Spleen (tissue), 11 donors: Measurements from ENCODE around the gene GABRB1. TPM values are rescaled to one million over a fixed set of nuclear protein-coding genes. Genes with fewer than 3 reads are reported as not detected.

Experiments used
- DNase-seq: peaks from one replicate; pipeline ENCODE4 v3.0.0-alpha.2; 2020
- H3K27ac ChIP-seq, 8 donors: fragments of 200-600 bp; sonication (generic) in 7 of 8; 1 replicate in 4 of 8; 2 replicates in 4 of 8; pipeline versions ENCODE4 v1.5.0 to v1.8.0; 2016 to 2021; ENCODE audit warnings: inconsistent platforms in 4 of 8, mild to moderate bottlenecking in 4 of 8, moderate library complexity in 1 of 8
- H3K27me3 ChIP-seq, 7 donors: fragments of 200-600 bp; sonication (generic) in 6 of 7; replicated peaks in 1 of 7; 1 replicate in 4 of 7; 2 replicates in 3 of 7; pipeline versions ENCODE4 v1.5.0 to v1.8.0; 2016 to 2021; ENCODE audit warnings: inconsistent platforms in 3 of 7, mild to moderate bottlenecking in 1 of 7
- H3K36me3 ChIP-seq, 6 donors: fragments of 200-600 bp; sonication (generic) in 5 of 6; 1 replicate in 4 of 6; 2 replicates in 2 of 6; pipeline versions ENCODE4 v1.5.0 to v1.8.0; 2016 to 2021; ENCODE audit warnings: inconsistent platforms in 2 of 6
- H3K4me1 ChIP-seq, 6 donors: fragments of 200-600 bp; sonication (generic) in 5 of 6; 1 replicate in 3 of 6; 2 replicates in 3 of 6; pipeline versions ENCODE4 v1.5.0 to v1.8.0; 2016 to 2021; ENCODE audit warnings: inconsistent platforms in 3 of 6
- H3K4me3 ChIP-seq, 8 donors: fragments of 200-600 bp; sonication (generic) in 7 of 8; 1 replicate in 4 of 8; 2 replicates in 4 of 8; pipeline versions ENCODE4 v1.5.0 to v1.8.0; 2016 to 2021; ENCODE audit warnings: inconsistent platforms in 4 of 8, mild to moderate bottlenecking in 4 of 8, moderate library complexity in 2 of 8
- H3K9me3 ChIP-seq, 8 donors: fragments of 200-600 bp; sonication (generic) in 7 of 8; 1 replicate in 4 of 8; 2 replicates in 4 of 8; pipeline versions ENCODE4 v1.5.0 to v1.8.0; 2016 to 2021; ENCODE audit warnings: inconsistent platforms in 4 of 8
- POLR2A ChIP-seq, 3 donors: fragments of 450-650 bp; IDR thresholded peaks; one replicate each; pipeline ENCODE4 v1.5.1; 2017; ENCODE audit warnings: antibody characterized with exemption in 3 of 3, mild to moderate bottlenecking in 1 of 3
- POLR2AphosphoS5 ChIP-seq, 3 donors: sonication (generic); formaldehyde crosslinking; IDR thresholded peaks; one replicate each; pipeline ENCODE4 v1.5.1; 2017; ENCODE audit warnings: antibody characterized with exemption in 3 of 3
- WGBS, 5 donors: extraction: QIAGEN DNeasy Blood & Tissue Kit in 3 of 5; methylation state at CpG; one replicate each; pipeline versions ENCODE4 v1.1.5 to v1.1.7; 2013 to 2018; 5-methylcytosine and 5-hydroxymethylcytosine counted together
- intact Hi-C: fragments of 100-400 bp; cut with DNase I; formaldehyde crosslinking; loops from one replicate; pipeline ENCODE4 v1.15.0; 2023; ENCODE audit warnings: low total_unique reads
- polyA plus RNA-seq, 3 donors: library from polyadenylated mRNA; stranded (reverse); fragments of 200-250 nt; gene quantifications; one replicate each; pipeline ENCODE4 v1.2.1, GENCODE V29; 2013
- total RNA-seq, 7 donors: library from RNA; depleted of rRNA in 3 of 7; stranded (reverse); fragments of >200 nt in 3 of 7; fragmentation: NEBNext Ultra II Directional in 4 of 7; extraction: Animal tissue kit (Norgen Biotek cat#: 25700) in 4 of 7; gene quantifications; one replicate each; pipeline versions ENCODE4 v1.1.0 to v1.2.1, GENCODE V29; 2016 to 2021
- TF ChIP-seq, protein P1 (sequence below), 11 experiments: fragments of 200-600 bp in 7 of 11; fragments of 450-650 bp in 4 of 11; sonication (generic) in 4 of 11; IDR thresholded peaks in 8 of 11; conservative IDR thresholded peaks in 3 of 11; 1 replicate in 7 of 11; 2 replicates in 4 of 11; pipeline versions ENCODE4 v1.4.0 to v1.8.0; 2016 to 2021; ENCODE audit warnings: antibody characterized with exemption in 11 of 11, inconsistent platforms in 4 of 11, mild to moderate bottlenecking in 1 of 11
- donor health status: healthy with polysubstance abuse.
- donor health status: DM: no; HTN: no; CAD: no; lungs with moderate emphysema.
- donor health status: DM: no; HTN: no; CAD: no.
- donor health status: Bipolar disorder and iron deficiency.
- donor health status: healthy.
- donor health status: DM: no; HTN: no; CAD: no.
- donor health status: DM: yes; HTN: yes; CAD: no.

GABRB1 gene
- total and polyA plus RNA-seq, 10 donors, result not detected

DNA sequence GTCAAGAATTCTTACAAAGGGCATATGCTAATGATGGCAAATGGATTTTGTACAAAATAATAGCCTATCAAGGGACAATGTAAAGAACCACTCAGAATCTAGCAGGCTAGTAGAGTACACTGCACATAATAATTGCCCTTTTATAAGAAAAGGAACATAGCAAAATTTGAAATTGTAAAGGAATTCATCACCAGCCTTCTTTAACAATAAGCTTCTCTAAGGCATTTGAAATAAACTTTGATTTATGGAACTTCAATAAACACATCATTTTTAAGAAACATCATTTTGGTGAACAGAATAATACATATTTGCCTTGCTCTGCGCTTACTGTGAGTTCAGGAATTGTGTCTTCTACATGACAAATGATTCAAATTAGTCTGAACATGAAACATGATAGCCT, 444.0 kb downstream of the GABRB1 start:
- intact Hi-C loops, result no loop called here
- 92 to 97% (median 96%) methylated on average over 1 of the region's 1 CpG for WGBS, 5 donors

More for the DNA sequence above, 444.0 kb downstream of the GABRB1 start:
- TF ChIP-seq POLR2A (IDR thresholded peaks at IDR 0.05) (no peak), POLR2AphosphoS5 (IDR thresholded peaks at IDR 0.05) (no peak)
- TF ChIP-seq, protein P1, sequence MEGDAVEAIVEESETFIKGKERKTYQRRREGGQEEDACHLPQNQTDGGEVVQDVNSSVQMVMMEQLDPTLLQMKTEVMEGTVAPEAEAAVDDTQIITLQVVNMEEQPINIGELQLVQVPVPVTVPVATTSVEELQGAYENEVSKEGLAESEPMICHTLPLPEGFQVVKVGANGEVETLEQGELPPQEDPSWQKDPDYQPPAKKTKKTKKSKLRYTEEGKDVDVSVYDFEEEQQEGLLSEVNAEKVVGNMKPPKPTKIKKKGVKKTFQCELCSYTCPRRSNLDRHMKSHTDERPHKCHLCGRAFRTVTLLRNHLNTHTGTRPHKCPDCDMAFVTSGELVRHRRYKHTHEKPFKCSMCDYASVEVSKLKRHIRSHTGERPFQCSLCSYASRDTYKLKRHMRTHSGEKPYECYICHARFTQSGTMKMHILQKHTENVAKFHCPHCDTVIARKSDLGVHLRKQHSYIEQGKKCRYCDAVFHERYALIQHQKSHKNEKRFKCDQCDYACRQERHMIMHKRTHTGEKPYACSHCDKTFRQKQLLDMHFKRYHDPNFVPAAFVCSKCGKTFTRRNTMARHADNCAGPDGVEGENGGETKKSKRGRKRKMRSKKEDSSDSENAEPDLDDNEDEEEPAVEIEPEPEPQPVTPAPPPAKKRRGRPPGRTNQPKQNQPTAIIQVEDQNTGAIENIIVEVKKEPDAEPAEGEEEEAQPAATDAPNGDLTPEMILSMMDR (IDR thresholded peaks at IDR 0.05 in 8 of 11, conservative IDR thresholded peaks at IDR 0.05 in 3 of 11), result no peak
- no peak overlapping the region for H3K4me3 ChIP-seq
- H3K4me1 ChIP-seq, result no peaks in the 10 kb centered on the region
- DNase-seq, result no peak
- no peak overlapping the region for H3K27ac ChIP-seq
- no peaks in the 10 kb centered on the region for H3K36me3 ChIP-seq
- H3K9me3 ChIP-seq, result no peaks in the 10 kb centered on the region
- no peaks in the 10 kb centered on the region for H3K27me3 ChIP-seq

Other genes with a start within 250 kb of the GABRB1 start
- gene COX7B2, start 122.3 kb upstream of the GABRB1 start, total RNA-seq, result not detected
- gene COX7B2, start 122.3 kb upstream of the GABRB1 start, polyA plus RNA-seq, result not detected
- gene GABRA4, start 38.0 kb upstream of the GABRB1 start, total RNA-seq, result under 1 TPM in 2 of 7 donors, not detected in 5; 0.03 to 0.05 TPM
- gene GABRA4, start 38.0 kb upstream of the GABRB1 start, polyA plus RNA-seq, result under 1 TPM in 2 of 3 donors, not detected in 1; under 0.01 to 0.10 TPM